Panc1 (cell line): Measurements from ENCODE around the gene FBP1.

Experiments
- CTCF ChIP-seq: fragments of 450-650 bp; IDR thresholded peaks from 2 replicates; pipeline ENCODE4 v1.5.1; 2017; ENCODE audit warnings: mild to moderate bottlenecking
- REST ChIP-seq, 2 experiments: IDR thresholded peaks; 2 replicates each; pipeline ENCODE4 v1.6.1; 2011 to 2012; ENCODE audit warnings: low read depth in 2 of 2, control low read depth in 1 of 2, low read length in 1 of 2, mild to moderate bottlenecking in 1 of 2, moderate library complexity in 1 of 2; ENCODE audit not compliant: insufficient read depth in 1 of 2

GRCh38 chr9:94577036-94577435, 62.3 kb downstream of the FBP1 start:
- TF ChIP-seq CTCF (no peak), REST (IDR thresholded peaks at IDR 0.05; ENCODE audit: insufficient read depth in 1 of 2, low read depth in 2 of 2, low read length in 1 of 2) (no peak)
